ENCODE measurements around the gene PPME1.
"Not testable (repeated sequence)": the region's sequence is repeated elsewhere in the genome, so short reads cannot be mapped to it uniquely, and the experiment has no call there.

PPME1 gene, protein sequence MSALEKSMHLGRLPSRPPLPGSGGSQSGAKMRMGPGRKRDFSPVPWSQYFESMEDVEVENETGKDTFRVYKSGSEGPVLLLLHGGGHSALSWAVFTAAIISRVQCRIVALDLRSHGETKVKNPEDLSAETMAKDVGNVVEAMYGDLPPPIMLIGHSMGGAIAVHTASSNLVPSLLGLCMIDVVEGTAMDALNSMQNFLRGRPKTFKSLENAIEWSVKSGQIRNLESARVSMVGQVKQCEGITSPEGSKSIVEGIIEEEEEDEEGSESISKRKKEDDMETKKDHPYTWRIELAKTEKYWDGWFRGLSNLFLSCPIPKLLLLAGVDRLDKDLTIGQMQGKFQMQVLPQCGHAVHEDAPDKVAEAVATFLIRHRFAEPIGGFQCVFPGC

GRCh38 chr11:74170694-74171629 lies at the start of gene PPME1, which contains the start of gene C2CD3:
PPME1 (plus strand) TSS chr11:74171289; CDS start chr11:74171422, 133 bp downstream.
C2CD3 (minus strand) TSS chr11:74171002; CDS start chr11:74170792, 210 bp downstream.
- DNase-seq: peak; percentile 100

GRCh38 chr11:74121804-74122203 lies 49.3 kb upstream of the PPME1 start:
- no peak for DNase-seq

- no peak for DNase-seq
Observed at GRCh38 chr11:74123008-74123448, 48.1 kb upstream of the PPME1 start.

GRCh38 chr11:74129121-74129520 lies 42.0 kb upstream of the PPME1 start:
- DNase-seq: not testable (repeated sequence)

GRCh38 chr11:74132833-74133232 lies 38.3 kb upstream of the PPME1 start:
- no peak for DNase-seq

DNA sequence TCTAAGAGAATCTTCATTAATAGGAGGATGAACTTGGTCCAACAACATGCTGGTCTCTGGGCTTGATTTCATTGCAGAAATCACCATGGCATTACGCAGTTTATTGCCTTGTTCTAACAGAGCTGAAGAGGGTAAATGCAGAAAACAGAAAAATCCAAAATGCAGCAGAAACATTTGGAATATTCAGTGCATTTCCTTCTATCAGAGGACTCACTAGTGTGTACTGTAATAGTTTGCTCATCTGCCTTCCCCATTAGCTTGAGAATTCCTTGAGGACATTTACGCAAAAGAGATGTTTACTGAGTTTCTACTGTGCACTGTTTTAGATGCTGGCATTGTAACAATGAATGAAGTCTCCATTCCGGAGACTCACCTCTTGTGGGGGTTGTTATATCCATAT lies 37.7 kb upstream of the PPME1 start:
- DNase-seq: no peak

- DNase-seq: no peak
Observed at GRCh38 chr11:74134661-74135060, 36.4 kb upstream of the PPME1 start.

DNA sequence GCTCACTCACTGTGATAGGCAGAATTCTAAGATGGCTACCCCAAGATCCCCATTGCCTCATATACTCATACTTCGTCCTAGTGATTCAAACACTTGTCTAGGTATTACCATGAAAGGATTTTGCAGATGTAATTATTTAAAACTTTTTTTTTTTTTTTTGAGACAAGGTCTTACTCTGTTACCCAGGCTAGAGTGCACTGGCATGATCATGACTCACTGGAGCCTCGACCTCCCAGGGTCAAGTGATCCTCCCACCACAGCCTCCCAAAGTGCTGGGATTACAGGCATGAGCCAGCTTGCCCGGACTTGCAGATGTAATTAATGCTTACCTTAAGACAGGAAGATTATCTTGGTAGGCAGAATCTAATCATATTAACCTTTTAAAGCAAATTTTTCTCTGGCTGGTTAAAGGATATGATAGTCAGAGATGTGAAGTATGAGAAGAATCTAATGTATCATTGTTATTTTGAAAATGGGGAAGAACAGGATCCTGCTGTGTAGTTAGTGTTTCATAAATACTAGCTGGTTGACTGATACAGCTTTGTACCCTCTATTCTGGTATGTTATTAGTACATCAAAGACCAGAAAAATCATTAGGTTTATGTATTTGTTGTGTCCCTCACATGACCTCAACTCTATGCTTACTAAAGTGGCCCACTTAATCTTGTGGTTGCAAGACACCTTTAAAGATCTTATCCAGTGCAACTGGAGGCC lies 35.8 kb upstream of the PPME1 start:
- DNase-seq: no peak

- DNase-seq: no peak
Observed at GRCh38 chr11:74138021-74138420, 33.1 kb upstream of the PPME1 start.

- no peak for DNase-seq
Observed at GRCh38 chr11:74138572-74138971, 32.5 kb upstream of the PPME1 start.

GRCh38 chr11:74139151-74139918 lies 31.8 kb upstream of the PPME1 start:
- DNase-seq: no peak

DNA sequence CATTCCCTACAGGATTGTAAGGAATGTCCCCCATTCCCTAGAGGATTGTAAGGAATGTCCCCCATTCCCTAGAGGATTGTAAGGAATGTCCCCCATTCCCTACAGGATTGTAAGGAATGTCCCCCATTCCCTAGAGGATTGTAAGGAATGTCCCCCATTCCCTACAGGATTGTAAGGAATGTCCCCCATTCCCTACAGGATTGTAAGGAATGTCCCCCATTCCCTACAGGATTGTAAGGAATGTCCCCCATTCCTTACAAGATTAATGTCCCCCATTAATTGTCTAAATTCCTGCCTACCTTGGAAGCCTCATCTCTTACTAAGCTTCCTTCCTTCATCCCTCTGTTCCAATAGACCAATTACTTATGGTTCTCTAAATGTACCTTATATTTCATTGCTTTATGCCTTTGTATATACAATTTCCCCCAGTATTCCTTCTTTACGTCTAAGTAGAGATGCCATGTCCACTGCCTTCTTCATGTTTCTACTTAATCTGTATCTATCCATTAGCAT lies 31.1 kb upstream of the PPME1 start:
- DNase-seq: not testable (repeated sequence)

- DNase-seq: no peak
Observed at GRCh38 chr11:74141241-74141695, 29.8 kb upstream of the PPME1 start.

- DNase-seq: no peak
Observed at GRCh38 chr11:74141908-74142307, 29.2 kb upstream of the PPME1 start.

DNA sequence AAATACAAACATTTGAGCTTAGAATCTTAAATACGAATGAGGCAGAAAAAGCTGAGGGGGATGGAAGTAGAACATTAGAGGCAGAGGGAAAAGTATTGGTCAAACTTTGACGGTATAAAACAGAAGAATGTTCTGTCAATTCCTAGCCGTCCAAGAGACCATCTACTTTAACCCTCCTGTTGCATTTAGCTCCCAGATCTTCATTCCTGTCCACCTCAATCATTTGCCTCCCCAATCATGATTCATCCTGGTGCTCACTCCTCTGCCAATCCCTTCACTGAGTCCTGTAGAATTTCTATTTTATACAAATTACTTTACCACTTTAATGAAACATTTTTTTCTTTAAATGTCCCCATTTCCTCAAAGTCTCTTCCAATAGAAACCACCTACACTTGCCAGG lies 28.5 kb upstream of the PPME1 start:
- no peak for DNase-seq

DNA sequence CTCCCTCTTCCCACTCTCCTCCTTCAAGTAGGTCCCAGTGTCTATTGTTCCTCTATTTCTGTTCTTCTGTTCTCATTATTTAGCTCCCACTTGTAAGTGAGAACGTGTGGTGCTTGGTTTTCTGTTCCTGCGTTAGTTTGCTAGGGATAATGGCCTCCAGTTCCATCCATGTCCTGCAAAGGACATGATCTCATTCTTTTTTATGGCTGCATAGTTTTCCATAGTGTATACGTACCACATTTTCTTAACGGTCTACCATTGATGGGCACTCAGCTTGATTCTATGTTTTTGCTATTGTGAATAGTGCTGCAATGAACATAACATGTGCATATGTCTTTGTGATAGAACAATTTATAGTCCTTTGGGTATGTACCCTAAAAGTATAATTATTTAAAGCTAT lies 26.5 kb upstream of the PPME1 start:
- DNase-seq: no peak

- DNase-seq: no peak
Observed at GRCh38 chr11:74147199-74147929, 23.7 kb upstream of the PPME1 start.

- DNase-seq: no peak
Observed at GRCh38 chr11:74153224-74153623, 17.9 kb upstream of the PPME1 start.

DNA sequence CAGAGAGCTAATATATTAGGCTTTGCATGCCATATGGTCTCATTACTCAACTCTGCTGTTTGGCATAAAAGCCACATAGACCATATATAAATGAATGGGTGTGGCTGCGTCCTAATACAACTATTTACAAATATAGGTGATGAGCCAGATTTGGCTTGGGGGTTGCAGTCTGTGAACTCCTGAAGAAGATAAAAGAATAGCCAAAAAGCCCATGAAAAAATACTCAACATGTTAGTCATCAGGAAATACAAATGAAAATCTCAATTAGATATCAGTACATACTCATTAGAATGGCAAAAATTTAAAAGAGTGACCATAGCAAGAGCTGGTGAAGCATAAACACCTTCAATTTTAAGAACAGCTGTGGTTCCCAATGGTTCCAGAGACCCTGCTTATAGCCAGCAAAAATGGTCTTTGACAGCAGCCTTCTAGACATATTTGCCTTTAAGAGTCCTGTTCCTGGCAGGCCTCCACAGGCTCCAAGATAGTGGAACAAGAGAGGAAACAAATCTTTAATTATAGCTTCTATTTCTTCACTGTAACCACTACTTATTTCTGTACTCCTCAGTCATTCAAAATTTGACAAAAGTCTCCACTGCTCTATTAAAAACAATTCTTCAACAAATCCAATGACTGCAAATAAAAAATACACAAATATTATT lies 16.3 kb upstream of the PPME1 start:
- DNase-seq: no peak

DNA sequence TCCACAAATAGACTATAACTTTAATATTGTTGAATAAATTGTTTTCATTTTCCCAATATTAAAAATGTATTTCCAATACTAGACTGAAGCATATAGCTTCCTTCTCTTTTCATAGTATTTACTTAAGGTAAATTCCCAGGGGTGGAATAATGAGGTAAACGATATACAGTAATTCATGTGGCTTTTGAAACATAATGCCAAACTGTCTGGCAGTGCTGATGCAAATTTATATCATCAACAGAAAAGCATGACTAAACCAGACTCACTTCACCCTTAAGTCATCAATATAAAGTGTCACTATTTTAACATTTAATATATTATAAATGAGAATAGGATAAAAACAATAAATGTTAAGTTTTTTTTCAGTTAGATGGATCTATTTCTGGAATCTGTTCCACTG lies 13.9 kb upstream of the PPME1 start:
- DNase-seq: no peak

GRCh38 chr11:74159642-74160041 lies 11.4 kb upstream of the PPME1 start:
- no peak for DNase-seq

All from hematopoietic multipotent progenitor cell treated with erythropoietin and hydrocortisone succinate and interleukin-3 and kit ligand, for 4 days (in vitro differentiated cells).